HG03025 (cell line): ENCODE measurements around the gene GAD2.

Source experiments
- ATAC-seq: cut with Tn5 transposase; IDR thresholded peaks from one replicate; pipeline ENCODE4 v1.9.1; 2021; ENCODE audit warnings: mild to moderate bottlenecking, moderate library complexity; ENCODE audit not compliant: unreplicated experiment, low FRiP score

Gene GAD2

DNA sequence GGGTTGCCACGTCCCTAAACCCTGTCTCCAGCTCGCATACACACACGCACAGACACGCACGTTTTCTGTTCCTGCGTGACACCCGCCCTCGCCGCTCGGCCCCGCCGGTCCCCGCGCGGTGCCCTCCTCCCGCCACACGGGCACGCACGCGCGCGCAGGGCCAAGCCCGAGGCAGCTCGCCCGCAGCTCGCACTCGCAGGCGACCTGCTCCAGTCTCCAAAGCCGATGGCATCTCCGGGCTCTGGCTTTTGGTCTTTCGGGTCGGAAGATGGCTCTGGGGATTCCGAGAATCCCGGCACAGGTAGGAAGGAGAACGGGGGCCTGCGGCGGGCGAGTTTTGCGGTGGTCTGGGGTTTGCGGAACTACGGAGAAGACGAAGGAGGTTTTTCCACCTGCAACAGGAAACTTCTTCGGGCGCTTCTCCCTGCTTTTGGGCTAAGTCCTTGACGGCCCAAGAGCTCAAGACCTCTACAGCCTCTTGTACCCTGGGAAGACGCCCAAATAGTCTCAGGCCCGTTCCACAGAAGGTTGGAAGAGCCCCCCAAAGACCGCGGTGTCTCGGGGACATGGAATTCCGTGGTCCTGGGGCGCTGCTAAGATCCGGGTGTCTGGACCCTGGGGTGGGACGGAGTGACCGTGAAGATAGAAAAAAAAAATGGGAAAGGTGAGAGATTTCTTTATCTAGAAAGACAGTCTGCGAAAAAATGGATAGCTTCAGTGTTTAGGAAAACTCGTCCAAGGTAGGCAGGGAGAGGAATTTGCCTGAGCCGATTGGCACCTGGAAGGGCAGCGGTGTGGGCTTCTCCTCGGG lies at the start of gene GAD2:
GAD2 (plus strand) TSS at position 190 of the 811 bp plus-strand sequence; CDS start at position 226, 36 bp downstream.
- no peak for ATAC-seq

DNA sequence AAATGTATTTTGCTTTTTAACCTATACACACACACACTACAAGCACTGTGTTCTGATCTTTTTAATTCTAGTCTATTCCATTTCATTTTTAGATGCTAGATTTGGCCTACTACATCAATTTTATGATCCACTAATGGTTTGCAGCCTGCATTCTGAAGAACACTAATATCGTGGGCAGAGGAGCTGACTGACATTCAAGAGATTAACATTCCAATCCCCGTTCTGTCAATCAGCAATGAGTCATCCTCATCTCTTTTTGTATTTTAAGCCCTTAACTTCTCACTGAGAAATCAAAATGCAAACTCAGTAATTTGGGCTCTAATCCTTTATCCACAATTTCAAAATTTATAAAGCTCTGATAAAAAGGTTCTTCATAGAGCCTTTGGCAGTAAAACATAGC lies 47.1 kb upstream of the GAD2 start:
- no peak for ATAC-seq

DNA sequence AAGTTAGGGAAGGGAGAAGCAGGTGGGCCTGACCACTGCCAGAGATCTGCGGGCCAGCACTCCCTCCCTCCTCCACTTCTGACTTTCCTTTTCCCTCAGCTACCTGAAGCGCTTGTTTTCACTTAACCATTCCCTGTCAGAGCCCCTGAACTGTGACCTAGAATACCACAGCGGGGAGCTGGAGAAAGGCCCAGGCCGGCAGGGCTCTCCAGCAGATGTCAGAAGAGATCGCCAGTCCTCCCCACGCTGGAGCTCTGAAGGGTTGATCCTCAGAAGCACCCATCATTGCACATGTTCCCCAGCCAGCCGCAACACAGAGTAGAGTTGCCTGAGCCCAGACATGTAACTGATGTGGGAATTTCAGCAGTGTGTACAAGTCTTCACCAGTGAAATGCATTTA lies 44.4 kb upstream of the GAD2 start:
- no peak for ATAC-seq

DNA sequence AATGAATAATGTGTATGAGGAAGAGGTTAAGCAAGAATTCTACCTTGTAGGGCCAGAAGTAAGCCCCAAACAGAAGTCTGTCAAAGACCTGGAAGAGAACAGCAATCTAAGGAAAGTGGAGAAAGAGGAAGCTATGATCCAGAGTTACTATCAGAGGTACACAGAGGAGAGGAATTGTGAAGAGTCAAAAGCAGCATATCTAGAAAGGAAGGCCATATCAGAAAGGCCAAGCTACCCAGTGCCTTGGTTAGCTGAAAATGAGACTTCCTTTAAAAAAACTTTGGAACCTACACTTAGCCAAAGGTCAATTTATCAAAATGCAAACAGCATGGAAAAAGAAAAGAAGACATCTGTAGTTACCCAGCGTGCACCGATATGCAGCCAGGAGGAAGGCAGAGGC lies 42.7 kb upstream of the GAD2 start:
- no peak for ATAC-seq

- ATAC-seq, result no peak
Measured at GRCh38 chr10:26177341-26177740, 39.2 kb upstream of the GAD2 start.

- ATAC-seq, result no peak
Measured at GRCh38 chr10:26194275-26194674, 22.3 kb upstream of the GAD2 start.

DNA sequence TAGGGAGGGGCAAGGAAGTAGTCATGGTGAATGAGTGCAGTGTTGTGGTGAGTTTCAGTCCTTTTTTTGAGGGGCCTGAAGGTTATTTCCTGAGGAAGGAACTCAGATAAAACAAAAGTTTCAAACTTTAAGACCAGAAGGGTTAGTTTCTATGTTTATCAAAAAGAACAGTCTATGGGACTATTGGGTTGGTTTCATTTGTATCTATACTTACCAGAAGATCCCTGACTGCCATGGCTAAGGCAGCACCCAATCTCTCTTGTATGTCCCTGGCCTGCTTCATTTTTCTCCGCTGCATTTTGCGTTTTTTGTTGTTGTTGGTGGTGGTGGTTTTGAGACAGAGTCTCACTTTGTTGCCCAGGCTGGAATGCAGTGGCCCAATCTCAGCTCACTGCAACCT lies 19.3 kb upstream of the GAD2 start:
- no peak for ATAC-seq

- no peak for ATAC-seq
Measured at GRCh38 chr10:26198119-26198518, 18.5 kb upstream of the GAD2 start.

- no peak for ATAC-seq
Measured at GRCh38 chr10:26199841-26200240, 16.7 kb upstream of the GAD2 start.

GRCh38 chr10:26205223-26205622 lies 11.4 kb upstream of the GAD2 start:
- no peak for ATAC-seq

- ATAC-seq, result no peak
Measured at GRCh38 chr10:26211781-26212444, 4.7 kb upstream of the GAD2 start.

- no peak for ATAC-seq
Measured at GRCh38 chr10:26212511-26212910, 4.1 kb upstream of the GAD2 start.

DNA sequence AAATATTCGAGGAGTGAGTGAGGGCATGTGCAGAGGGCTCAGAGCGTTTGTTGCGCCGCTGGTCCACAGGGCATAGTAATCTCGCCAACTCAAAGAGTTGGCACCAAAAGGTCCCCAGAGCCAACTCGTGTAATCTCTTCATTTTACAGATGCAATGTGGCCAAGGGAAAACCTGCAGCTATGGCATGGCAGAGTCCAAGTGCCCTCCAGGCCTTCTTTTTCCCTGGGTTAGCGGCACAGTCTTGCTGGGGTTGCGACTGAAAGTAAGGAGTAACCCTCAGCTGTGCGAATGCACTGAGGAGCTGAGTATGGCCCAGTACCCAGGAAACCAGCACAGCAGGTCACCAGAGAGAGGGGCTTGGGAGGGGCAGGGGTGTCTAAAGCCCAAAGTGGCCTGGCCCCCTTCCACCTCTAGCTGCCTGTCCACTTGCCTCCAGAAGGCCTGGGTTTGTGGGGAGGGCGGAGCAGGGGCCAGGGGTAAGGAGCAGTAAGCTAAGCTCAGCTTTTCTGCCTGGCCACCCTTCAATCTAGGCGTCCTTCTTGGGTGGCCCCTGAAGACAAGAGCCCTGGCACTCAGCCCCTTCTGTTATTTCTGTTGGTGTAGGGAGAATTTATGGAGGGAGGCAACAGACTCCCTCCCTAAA lies 3.3 kb upstream of the GAD2 start:
- ATAC-seq, result no peak

- no peak for ATAC-seq
Measured at GRCh38 chr10:26214004-26214403, 2.6 kb upstream of the GAD2 start.

DNA sequence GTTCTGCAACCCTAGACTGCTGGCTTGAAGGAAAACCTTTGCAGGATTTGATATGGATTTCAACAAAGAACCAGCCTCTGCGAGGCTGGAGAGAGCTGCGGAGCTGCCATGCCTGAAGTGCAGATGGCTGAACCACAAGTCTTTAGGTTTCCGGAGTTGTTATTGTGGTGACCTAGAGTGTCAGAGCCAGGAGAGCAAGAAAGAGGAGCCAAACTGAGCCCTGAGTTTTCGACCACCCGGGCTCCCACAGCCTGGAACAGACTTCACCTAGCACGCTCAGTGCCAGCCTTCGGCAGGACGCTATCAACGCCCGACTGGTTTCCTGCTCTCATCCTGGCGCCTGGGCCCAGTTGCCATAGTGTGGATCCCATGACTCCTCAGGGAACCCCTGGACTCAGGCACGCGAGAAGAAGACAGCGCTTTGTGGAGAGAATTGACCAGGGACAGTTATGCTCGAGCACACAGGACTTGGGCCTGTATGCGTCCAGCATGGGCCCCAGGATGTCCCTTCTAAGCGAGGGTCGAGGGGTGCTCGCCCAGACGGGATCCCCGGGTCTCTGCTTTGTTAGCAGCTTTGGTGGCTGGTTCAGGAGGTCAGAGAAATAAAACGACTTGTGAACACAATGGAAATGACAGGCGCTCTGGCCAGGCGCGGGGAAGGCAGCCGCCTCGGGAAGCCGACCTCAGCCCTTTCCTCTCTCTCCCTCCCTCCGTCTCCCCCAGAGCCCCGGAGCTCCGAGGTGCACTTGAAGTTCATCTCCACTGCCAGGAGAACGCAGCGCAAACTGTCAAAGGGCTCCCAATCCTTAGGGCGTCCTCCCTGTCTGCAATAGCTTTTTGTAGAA lies 1.8 kb upstream of the GAD2 start:
- no peak for ATAC-seq

DNA sequence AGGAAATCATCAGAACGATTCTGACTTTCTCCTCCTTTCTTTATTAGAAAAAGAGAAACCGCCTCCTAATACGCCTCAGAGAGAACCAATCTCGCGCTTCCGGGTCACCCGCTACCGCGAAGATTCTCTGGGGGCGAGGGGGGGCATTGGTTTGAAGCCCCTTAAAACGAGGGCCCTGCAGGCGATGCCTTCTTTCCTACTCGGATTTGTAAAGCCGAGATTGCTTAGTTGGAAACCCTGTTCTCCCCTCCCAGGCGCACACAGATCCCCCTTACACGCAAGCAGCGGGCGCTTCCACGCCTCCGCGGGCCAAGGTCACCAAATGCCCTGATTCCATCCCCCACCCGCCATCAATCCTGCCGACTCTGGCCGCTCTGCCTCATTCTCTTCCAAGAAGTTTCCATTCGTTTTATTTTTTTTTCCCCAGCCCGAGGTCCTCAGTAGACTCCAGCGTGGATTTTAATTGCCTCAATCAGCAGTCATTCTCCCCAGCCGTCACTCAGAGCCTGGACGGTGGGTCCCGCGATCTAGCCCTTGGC lies 1.1 kb upstream of the GAD2 start:
- no peak for ATAC-seq

DNA sequence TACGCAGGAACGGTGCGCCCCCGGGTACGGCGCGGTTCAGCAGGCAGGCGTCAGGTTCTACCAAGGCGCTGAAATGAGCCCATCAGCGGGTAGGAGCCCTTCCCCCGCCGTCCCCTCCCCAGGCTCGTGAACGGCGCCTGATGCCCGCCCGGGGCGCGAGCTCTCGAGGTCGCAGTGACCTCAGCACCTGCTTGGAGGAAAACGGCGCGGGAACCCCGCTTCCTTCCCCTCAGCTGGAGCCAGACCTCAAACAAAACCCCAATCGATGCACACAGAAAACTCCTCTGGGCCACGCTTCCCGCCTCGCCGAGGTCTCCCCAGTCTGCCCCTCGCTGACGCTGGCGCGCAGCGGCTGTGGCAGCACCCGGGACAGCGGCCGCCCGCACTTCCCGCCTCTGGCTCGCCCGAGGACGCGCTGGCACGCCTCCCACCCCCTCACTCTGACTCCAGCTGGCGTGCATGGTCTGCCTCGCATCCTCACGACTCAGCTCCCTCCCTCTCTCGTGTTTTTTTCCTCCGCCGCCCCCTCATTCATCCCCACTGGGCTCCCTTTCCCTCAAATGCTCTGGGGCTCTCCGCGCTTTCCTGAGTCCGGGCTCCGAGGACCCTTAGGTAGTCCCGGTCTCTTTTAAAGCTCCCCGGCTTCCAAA lies 514 bp upstream of the GAD2 start:
- no peak for ATAC-seq

DNA sequence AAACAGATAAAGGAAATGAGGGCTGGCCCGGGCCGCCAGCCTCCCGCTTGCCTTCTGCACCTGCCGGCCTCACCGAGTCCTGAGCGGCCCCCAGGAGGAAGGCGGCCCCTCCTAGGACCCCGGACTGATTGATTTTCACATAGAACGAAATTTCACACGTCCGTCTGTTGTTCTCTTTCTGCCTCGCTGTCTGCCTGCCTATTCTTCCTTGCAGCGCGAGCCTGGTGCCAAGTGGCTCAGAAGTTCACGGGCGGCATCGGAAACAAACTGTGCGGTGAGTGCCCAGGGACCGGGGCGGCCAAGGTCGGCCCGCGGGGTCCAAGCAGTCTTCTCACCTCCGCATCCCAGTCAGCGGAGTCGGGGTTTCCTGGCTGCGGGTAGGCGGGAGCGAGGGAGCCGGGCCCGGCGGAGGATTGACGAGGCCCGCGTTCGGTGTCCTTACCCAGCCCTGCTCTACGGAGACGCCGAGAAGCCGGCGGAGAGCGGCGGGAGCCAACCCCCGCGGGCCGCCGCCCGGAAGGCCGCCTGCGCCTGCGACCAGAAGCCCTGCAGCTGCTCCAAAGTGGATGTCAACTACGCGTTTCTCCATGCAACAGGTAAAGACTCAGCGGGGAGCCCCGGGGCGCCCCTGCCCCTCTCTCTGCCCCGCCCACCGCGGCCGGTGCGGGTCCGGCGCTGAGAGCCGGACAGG lies 967 bp downstream of the GAD2 start:
- no peak for ATAC-seq

GRCh38 chr10:26219676-26220075 lies 3.1 kb downstream of the GAD2 start:
- ATAC-seq, result no peak
